Esophagus squamous epithelium (tissue), 5 donors: ENCODE results near the gene PRUNE2. TPM values are rescaled to one million over a fixed set of nuclear protein-coding genes. Genes with fewer than 3 reads are reported as not detected.
A peak's percentile ranks its signal among the peaks of the same experiment; 100 is the strongest.

Source experiments
- DNase-seq: peaks from one replicate; lab custom pipeline; 2025; lab: John Stamatoyannopoulos, UW
- H3K27ac ChIP-seq, 4 donors: fragments of 200-600 bp; sonication (generic); one replicate each; pipeline ENCODE4 v1.5.1; 2016 to 2019; ENCODE audit warnings: mild to moderate bottlenecking in 1 of 4
- H3K27me3 ChIP-seq, 4 donors: fragments of 200-600 bp; sonication (generic); 1 replicate in 3 of 4; 2 replicates in 1 of 4; pipeline versions ENCODE4 v1.5.1 to v1.6.0; 2017 to 2021; ENCODE audit warnings: antibody characterized with exemption in 1 of 4
- H3K36me3 ChIP-seq, 3 donors: fragments of 200-600 bp; sonication (generic); one replicate each; pipeline ENCODE4 v1.5.1; 2016 to 2019
- H3K4me1 ChIP-seq, 3 donors: fragments of 200-600 bp; sonication (generic); one replicate each; pipeline ENCODE4 v1.5.1; 2017 to 2019
- H3K4me3 ChIP-seq, 4 donors: fragments of 200-600 bp; sonication (generic); 1 replicate in 3 of 4; 2 replicates in 1 of 4; pipeline ENCODE4 v1.5.1; 2016 to 2019; ENCODE audit warnings: mild to moderate bottlenecking in 2 of 4, moderate library complexity in 1 of 4
- H3K9me3 ChIP-seq, 3 donors: fragments of 200-600 bp; sonication (generic); one replicate each; pipeline ENCODE4 v1.5.1; 2016 to 2019
- POLR2A ChIP-seq, 4 donors: fragments of 450-650 bp; IDR thresholded peaks; one replicate each; pipeline ENCODE4 v1.6.1; 2017; ENCODE audit warnings: antibody characterized with exemption in 4 of 4, mild to moderate bottlenecking in 4 of 4, moderate library complexity in 3 of 4
- WGBS, 2 donors: methylation state at CpG; one replicate each; pipeline ENCODE4 v1.1.5; 2018; 5-methylcytosine and 5-hydroxymethylcytosine counted together
- intact Hi-C: fragments of 100-400 bp; cut with DNase I; formaldehyde crosslinking; loops from one replicate; pipeline ENCODE4 v1.15.0; 2022
- total RNA-seq, 4 donors: library from RNA; depleted of rRNA; stranded (reverse); fragments of >200 nt; gene quantifications; one replicate each; pipeline ENCODE4 v1.1.0, GENCODE V29; 2016
- TF ChIP-seq, protein P1 (sequence below), 6 experiments: fragments of 450-650 bp in 4 of 6; fragments of 200-600 bp in 2 of 6; sonication (generic) in 2 of 6; IDR thresholded peaks; one replicate each; pipeline ENCODE4 v1.5.1; 2016 to 2019; ENCODE audit warnings: antibody characterized with exemption in 6 of 6, mild to moderate bottlenecking in 4 of 6, moderate library complexity in 4 of 6
- donor health status: DM: yes; HTN: yes; CAD: no.

The PRUNE2 gene
- total RNA-seq, 4 donors from 2014 or later: 9.9 to 126 (median 26.7) TPM

DNA sequence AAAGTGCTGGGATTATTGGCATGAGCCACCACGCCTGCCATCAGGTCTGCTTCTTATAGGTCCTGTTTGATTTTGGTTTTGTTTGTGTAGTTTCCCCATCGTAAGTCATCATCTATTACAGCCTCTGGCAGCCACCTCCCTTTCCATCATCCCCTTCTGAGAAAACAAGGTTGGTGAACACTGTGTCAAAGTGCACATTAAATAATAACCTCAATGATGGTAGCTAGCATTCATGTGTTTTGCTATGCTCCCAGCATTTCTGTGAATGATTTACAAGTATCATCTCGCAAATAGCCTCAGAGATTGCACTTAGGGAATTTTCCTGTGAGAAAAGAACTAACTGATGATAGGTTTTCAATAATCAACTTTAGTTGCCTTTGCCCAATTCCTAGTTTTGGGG is 9.9 kb downstream of the PRUNE2 start:
- peaks cover 0 to 22% (median 0%) of the 10 kb centered on the region in 4 donors for H3K27me3 ChIP-seq
- TF ChIP-seq, protein P1, sequence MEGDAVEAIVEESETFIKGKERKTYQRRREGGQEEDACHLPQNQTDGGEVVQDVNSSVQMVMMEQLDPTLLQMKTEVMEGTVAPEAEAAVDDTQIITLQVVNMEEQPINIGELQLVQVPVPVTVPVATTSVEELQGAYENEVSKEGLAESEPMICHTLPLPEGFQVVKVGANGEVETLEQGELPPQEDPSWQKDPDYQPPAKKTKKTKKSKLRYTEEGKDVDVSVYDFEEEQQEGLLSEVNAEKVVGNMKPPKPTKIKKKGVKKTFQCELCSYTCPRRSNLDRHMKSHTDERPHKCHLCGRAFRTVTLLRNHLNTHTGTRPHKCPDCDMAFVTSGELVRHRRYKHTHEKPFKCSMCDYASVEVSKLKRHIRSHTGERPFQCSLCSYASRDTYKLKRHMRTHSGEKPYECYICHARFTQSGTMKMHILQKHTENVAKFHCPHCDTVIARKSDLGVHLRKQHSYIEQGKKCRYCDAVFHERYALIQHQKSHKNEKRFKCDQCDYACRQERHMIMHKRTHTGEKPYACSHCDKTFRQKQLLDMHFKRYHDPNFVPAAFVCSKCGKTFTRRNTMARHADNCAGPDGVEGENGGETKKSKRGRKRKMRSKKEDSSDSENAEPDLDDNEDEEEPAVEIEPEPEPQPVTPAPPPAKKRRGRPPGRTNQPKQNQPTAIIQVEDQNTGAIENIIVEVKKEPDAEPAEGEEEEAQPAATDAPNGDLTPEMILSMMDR (IDR thresholded peaks at IDR 0.05): no peak
- TF ChIP-seq POLR2A (IDR thresholded peaks at IDR 0.05): no peak
- WGBS, 2 donors: 56 to 59% methylated on average over 3 of the region's 3 CpGs
- H3K4me1 ChIP-seq: peaks cover 0 to 4% (median 0%) of the 10 kb centered on the region in 3 donors
- no peaks in the 10 kb centered on the region for H3K9me3 ChIP-seq
- H3K4me3 ChIP-seq: no peak overlapping the region
- intact Hi-C loops: no loop called here
- peak overlapping the region in 3 of 4 donors; percentile 65 to 74 (median 70) for H3K27ac ChIP-seq
- no peaks in the 10 kb centered on the region for H3K36me3 ChIP-seq
- DNase-seq: no peak

DNA sequence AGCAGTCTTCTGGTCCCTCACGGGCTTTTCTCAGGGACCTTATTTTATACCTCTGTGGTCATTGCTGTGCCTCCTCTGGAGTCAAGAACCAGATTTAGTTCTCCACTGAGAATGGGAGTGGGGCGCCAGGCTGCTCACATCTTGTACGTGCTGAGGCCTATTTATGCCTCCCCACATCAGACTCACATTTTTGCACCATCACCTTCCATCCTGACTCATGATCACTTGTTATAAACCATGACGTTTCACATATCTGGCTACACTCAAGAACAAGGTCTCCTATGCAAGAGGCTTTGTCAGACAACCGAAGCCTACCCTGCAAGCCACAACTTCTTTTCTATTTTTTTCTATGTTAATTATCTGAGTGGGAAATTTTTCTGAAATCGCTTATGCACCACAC is 10.7 kb downstream of the PRUNE2 start:
- Histone ChIP-seq H3K9me3 (no peaks in the 10 kb centered on the region), H3K4me3 (no peak overlapping the region), H3K36me3 (no peaks in the 10 kb centered on the region), H3K27me3 (peaks cover 0 to 15% (median 0%) of the 10 kb centered on the region in 4 donors), H3K4me1 (peaks cover 0 to 4% (median 0%) of the 10 kb centered on the region in 3 donors), H3K27ac (peak overlapping the region in 3 of 4 donors; percentile 59 to 74 (median 65))
- DNase-seq: no peak
- no peak for TF ChIP-seq POLR2A (IDR thresholded peaks at IDR 0.05)
- TF ChIP-seq, protein P1 (IDR thresholded peaks at IDR 0.05): no peak
- intact Hi-C loops: no loop called here
- 62 to 83% methylated on average over 6 of the region's 6 CpGs for WGBS, 2 donors

DNA sequence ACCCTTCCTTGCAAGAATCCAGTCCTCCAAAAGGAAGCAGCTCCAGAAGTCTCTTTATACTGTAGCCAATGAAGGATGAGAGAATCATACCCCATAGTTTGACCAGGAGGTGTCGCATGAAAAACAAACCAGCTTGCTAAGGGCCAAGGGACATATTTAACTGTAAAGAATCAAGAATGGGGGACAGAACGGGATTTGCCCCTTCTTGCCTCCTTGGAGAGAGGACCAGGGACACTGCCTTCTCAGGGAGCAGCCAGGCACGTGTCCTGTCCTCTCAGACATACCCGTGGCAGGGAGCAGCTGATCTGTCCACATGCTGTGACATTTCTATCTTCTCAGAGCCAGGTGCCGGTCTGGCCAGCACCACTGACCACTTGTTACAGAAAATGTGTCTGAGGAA is 11.7 kb downstream of the PRUNE2 start:
- peaks cover 0 to 4% (median 0%) of the 10 kb centered on the region in 3 donors for H3K4me1 ChIP-seq
- no peaks in the 10 kb centered on the region for H3K9me3 ChIP-seq
- TF ChIP-seq, protein P1 (IDR thresholded peaks at IDR 0.05): no peak
- TF ChIP-seq POLR2A (IDR thresholded peaks at IDR 0.05): no peak
- H3K4me3 ChIP-seq: no peak overlapping the region
- DNase-seq: no peak
- no peaks in the 10 kb centered on the region for H3K36me3 ChIP-seq
- peak overlapping the region; percentile 24 to 82 (median 70) for H3K27ac ChIP-seq
- 59 to 60% methylated on average over 5 of the region's 5 CpGs for WGBS, 2 donors
- intact Hi-C loops: no loop called here
- peaks cover 0 to 10% (median 0%) of the 10 kb centered on the region in 4 donors for H3K27me3 ChIP-seq

DNA sequence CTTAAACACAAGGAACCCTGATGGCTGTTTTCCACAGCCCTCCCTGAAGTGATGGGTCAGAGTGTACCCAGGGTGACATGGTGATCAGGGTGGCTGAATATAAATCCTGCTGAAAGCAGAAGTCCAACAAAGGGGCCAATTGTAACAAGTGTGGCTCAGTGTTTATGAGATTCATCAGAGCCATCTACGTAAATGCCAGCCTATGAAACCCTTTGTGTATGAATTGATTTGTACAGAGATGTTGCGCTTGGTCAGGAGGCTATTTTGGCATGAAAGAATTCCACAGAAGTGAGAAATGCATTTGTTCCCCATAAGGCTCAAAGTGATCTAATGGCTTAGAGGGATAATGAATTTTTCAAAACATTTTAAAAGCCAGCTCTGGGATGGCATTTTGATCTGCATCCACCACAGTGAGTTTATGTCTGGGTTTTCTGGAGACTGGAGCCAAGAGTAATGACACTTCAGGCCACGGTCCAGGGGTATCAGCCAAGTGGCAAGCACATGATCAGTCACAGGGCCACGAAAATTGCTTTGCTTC is 12.4 kb downstream of the PRUNE2 start:
- Histone ChIP-seq H3K27ac (peak overlapping the region in 3 of 4 donors; percentile 70 to 82 (median 77)), H3K4me1 (peaks cover 0 to 4% (median 0%) of the 10 kb centered on the region in 3 donors), H3K36me3 (no peaks in the 10 kb centered on the region), H3K4me3 (no peak overlapping the region), H3K9me3 (no peaks in the 10 kb centered on the region), H3K27me3 (peaks cover 0 to 5% (median 0%) of the 10 kb centered on the region in 4 donors)
- intact Hi-C loops: no loop called here
- 50 to 58% methylated on average over 4 of the region's 4 CpGs for WGBS, 2 donors
- TF ChIP-seq, protein P1 (IDR thresholded peaks at IDR 0.05): no peak
- no peak for TF ChIP-seq POLR2A (IDR thresholded peaks at IDR 0.05)
- no peak for DNase-seq

DNA sequence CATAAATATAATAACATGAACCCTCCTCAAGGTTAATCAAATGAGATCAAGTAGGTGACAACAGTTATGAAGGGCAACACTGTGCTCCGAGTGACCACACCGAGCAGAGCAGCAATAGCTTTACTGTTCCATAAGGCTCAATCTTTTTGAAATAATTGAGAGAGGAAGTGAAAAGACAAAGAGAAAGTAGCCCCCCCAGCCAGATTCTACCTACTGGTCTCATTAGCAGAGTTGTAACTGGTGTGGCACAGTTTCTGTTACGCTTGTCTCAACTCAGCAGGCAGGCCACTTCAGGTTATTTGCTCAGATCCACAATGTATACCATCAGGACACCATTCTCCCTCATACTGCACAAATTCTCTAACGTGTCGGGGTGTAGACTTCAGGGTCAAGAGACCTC is 14.0 kb downstream of the PRUNE2 start:
- H3K36me3 ChIP-seq: no peaks in the 10 kb centered on the region
- 73 to 75% methylated on average over 5 of the region's 5 CpGs for WGBS, 2 donors
- DNase-seq: no peak
- peaks cover 0 to 4% (median 0%) of the 10 kb centered on the region in 3 donors for H3K4me1 ChIP-seq
- H3K27ac ChIP-seq: peak overlapping the region in 3 of 4 donors; percentile 51 to 77 (median 70)
- no peak overlapping the region for H3K4me3 ChIP-seq
- no peaks in the 10 kb centered on the region for H3K27me3 ChIP-seq
- TF ChIP-seq, protein P1 (IDR thresholded peaks at IDR 0.05): no peak
- TF ChIP-seq POLR2A (IDR thresholded peaks at IDR 0.05): no peak
- H3K9me3 ChIP-seq: no peaks in the 10 kb centered on the region
- intact Hi-C loops: no loop called here
